Activated CD8-positive, alpha-beta memory T cell treated with anti-CD3 and anti-CD28 coated beads for 24 hours (primary cell): ENCODE data around the gene CAPN3.

Source experiments
- DNase-seq: peaks from one replicate; pipeline ENCODE4 v3.0.0-alpha.2; 2020

The CAPN3 gene

DNA sequence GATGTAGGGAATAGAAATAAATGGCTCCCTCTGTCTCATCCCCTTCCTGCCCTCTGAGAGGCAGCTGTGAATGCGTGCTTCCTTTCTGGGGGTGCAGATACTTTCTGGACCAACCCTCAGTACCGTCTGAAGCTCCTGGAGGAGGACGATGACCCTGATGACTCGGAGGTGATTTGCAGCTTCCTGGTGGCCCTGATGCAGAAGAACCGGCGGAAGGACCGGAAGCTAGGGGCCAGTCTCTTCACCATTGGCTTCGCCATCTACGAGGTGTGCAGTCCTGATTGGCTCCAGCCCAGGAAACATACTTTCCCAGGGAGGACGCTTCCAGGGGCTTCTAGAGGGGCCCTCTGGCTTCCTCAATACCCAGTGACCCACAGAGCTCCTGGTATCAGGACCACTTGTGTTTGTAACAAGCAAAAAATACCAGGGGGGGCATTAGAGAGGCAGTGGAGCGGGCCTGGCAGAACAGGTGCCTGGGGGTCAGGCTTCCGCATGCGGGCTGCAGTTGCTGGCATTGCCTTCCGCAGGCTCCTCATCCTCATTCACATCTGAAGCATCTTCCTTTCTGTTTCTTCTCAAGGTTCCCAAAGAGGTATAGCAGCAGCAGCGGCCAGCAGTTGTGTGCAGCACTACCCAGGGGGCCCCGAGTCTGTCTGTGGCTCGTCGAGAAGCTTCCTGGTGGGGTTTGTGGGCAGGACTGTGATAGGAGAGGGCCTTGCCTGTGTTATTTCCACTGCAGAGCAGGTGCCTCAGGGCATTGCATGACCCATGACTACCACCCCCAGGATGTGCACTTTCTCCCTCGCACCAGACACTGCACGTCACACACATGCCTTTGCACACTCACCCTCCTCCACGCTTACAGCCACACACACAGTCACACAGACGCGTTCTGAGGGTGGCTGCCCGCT lies 42.5 kb downstream of the CAPN3 start:
- peak; percentile 62 for DNase-seq

DNA sequence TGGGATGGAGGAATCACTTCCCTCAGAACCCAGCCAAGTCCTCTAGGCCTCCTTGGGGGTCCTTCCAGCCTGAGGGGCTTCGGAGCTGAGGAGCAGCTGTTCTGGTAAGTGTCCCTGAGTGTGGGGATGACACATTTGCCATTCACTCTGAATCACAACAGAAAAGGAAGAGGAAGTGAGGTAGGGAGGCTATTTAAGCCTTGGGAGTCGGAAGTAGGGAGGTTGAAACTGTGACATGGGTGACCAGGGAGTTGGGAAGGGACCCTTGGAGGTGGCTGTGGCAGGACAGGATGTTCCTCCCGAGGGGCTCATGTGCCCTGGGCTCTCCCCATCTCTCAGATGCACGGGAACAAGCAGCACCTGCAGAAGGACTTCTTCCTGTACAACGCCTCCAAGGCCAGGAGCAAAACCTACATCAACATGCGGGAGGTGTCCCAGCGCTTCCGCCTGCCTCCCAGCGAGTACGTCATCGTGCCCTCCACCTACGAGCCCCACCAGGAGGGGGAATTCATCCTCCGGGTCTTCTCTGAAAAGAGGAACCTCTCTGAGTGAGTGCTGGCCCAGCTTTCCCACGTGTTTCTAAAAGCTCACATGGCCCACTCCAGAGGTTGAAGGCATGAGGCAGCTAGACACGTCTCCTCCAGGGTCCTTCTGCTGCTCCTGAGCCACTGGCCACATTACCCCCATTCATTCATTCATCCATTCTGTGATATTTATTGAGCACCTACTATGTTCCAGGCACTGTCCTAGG lies 43.3 kb downstream of the CAPN3 start:
- DNase-seq = peak; percentile 54

DNA sequence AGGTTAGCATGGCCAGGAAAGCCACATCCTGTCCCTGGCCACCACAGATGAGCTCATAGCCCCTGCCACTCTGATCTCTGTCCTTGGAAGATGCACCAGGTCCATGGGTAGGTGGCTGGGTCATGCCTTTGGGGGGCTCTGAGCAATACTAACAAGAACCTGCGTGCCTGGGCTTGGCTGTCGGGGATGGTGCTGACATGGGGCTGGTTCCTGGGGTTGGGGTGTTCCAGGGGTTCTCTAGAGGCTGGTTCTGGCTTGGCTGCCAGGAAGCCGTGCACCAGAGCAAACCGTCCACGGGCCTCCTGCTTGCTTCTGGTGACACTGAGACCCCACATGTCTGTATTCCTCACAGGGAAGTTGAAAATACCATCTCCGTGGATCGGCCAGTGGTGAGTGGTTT lies 44.1 kb downstream of the CAPN3 start:
- peak; percentile 43 for DNase-seq

DNA sequence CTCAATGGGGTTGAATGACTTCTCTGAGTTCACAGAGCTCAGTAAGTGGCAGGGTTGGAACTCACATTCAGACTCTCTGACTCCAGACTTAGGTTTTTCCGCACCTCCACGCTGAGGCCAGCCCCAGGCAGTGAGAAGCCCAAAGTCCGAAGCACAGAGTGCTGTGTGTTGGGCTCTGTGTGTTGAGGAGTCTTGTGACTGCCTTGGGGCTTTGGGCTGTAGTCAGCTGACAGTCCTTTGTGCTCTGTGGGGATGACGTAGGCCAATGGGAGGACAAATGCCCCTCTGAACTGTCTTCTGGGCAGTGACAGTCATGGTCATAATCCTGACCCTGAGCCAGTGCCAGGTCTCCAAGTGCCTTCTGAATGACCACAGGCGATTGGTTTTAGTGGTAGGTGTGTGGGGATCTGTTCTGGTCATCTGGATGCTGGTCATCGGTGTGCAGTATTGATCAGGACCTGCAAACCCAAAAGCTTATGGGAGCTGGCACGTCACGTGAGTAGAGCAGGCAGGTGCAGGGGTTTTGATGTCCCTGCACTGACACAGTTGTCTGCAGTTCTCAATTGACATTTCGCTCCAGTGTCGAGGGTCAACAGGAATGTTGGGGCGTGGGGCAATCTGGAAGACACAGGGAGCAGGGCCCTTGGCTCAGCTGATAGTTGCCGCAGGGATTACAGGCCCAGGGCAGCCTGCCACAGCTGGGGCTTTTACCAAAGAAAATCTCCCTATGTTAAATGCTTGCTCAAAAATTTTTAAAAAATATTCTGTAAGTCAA lies 45.3 kb downstream of the CAPN3 start:
- DNase-seq = peak; percentile 48

DNA sequence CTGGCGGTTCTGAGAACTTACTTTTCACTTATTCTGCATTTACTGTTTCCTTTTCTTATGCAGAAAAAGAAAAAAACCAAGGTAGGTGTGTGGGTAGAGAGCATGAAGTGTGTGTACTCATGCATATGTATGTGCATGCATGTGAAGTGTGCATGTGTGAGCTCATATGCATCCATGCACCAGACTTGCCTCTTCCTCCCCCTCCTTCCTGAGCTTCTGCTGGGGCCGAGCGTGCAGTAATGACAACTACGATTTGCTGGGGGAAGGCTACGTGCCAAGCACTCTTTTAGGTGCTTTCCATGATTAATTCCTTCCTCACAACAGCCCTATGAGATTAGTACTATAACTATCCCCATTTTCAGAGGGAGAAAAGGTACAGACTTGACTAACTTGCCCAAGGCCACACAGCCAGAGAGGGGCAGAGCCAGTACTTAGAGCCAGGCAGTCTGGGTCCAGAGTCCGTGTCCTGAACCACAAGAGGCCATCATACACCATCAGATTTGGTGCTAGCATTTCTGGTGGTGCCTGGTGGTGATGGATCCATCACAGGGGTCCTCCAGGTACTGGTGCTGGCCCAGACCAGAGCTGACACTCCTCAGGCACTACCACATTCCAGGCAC lies 46.7 kb downstream of the CAPN3 start:
- DNase-seq = peak; percentile 32

DNA sequence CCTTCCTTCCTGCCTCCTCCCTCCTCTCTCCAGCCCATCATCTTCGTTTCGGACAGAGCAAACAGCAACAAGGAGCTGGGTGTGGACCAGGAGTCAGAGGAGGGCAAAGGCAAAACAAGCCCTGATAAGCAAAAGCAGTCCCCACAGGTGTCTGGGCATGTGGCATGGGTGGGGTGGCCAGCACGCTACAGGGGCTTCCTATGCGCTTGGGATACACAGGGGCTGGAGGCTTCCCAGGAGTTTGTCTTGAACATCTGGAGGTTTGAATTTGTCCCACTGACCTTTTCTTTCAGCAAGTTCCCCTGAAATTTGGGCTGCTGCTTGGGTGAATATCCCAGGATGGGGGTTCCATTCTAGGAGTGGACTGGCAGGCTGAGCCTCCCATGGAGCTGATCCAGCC lies 48.9 kb downstream of the CAPN3 start:
- peak; percentile 47 for DNase-seq

DNA sequence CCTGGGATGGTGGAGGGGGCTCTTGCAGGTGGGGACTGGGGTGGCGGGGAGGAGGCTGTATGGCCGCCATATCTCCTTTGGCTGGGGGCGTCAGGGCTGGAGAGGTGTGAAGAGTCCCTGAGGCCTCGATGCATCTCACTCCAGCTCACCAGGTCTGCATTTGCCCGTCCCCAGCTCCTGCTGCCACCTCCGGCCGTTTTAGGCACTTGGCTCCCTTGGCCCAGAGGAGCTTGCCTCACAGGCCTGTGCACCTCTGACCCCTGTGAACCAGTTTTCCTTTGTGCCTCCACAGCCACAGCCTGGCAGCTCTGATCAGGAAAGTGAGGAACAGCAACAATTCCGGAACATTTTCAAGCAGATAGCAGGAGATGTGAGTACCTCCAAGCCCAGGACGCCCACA lies 49.7 kb downstream of the CAPN3 start:
- DNase-seq = peak; percentile 49

DNA sequence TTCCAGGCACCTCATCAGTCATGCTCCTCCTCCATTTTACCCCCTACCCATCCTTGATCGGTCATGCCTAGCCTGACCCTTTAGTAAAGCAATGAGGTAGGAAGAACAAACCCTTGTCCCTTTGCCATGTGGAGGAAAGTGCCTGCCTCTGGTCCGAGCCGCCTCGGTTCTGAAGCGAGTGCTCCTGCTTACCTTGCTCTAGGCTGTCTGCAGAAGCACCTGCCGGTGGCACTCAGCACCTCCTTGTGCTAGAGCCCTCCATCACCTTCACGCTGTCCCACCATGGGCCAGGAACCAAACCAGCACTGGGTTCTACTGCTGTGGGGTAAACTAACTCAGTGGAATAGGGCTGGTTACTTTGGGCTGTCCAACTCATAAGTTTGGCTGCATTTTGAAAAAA lies 52.6 kb downstream of the CAPN3 start:
- DNase-seq = no peak

DNA sequence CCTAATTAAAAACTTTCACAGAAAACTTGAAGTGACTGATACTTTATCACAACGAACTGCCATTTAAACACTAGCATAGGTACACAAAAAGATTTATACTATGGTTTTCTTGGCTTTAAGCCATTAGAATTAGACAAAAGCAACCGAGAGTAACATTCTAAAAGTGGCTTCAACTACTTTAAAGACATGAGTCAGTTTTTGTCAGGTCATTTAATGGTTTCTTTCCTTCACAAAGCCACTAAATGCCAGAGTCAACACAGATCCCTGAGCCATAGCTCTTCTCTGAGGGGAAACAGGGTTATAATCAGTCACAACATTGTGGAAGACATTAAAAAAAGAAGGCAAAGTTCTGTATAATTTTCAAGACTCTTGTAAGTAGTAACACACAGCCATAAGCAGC lies 54.6 kb downstream of the CAPN3 start:
- no peak for DNase-seq

DNA sequence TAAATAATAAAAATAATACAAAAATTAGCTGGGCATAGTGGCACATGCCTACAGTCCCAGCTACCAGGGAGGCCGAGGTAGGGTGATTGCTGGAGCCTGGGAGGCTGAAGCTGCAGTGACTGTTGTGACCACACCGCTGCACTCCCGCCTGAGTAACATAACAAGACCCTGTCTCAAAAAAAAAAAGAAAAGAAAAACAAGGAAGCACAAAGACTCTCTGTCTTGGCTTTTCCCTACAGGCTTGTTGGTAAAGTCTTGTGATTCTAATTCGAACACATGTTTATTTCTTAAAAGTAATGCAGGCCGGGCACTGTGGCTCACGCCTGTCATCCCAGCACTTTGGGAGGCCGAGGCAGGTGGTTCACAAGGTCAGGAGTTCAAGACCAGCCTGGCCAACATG lies 60.1 kb downstream of the CAPN3 start:
- no peak for DNase-seq

DNA sequence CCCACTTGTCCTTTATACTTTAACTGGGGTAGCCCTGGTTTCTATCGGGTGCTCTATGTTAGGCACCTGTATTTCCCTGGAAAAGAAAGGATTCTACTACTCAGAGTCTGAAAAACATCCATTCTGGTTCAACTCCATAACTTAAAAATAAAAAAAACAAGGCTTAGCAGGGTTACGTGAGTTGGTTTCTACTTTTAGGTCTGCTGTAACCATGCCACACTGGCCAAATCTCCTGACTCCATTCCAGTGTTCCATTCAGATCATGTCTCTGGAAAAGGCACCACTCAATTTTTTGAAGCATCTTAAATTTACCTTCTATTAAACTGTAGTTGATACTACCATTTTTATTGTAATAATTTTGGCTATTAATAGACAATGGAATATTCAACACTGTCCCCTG lies 62.1 kb downstream of the CAPN3 start:
- DNase-seq = no peak

DNA sequence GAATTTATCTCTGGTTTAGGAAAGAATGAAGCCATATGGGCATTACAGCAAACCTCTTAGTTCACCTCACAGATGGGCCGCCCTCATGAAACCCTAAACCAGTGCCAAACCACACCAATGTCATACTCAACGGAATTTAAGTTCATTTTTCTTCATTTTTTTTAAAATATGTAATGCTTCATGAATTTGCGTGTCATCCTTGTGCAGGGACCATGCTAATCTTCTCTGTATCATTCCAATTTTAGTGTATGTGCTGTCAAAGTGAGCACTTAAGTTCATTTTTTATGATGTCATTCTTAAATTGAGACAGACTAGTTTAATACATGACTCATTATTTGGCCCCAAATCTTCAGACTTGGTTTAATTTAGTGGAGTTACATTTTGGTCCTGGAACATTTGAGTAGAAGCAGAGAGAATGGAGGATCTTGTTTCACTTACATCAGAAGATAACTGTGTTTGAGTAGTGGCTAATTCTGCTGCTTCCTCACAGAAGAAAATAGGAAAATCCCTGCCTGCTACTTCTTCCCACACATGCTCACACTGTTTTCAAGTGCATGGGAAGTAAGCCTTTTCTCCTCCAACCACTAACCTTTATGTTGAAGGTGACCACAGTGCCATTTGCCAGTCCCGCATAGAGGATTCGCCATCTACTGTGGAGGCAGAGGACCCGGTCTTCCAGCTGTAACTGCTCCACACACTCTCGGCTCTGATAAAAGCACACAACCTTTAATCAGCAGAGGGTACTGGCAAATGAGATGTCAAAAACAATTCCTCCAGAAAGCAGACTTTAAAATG lies 68.3 kb downstream of the CAPN3 start:
- no peak for DNase-seq

DNA sequence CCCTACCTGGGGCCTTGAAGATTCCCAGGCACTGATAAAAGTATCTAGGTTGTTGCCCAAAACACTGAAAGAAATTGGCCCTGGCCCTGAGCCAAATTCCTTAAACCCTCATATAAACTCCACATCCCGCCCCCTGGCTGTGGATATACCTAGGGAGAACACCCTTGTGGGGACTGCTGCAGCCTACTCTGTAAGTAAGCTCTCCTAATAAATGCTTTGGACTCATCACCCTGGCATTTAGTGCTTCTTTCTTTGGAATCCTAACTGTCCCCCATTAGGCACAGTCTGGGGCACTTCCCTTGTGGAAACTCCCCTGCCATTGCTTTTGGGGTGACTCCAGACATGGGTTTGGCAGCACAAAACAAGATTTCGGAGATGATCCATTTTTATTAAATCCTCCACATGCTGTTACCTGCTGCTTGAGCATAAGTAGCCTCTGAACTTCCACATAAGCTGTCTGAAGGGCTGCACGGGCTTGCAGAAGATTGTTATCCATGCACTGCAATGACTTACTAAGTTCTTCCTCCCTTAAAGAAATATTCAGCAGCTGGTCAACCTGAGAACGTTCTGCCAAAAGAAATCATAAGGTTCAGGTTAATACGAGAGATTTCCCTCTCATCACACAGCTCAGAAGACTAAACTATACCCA lies 85.2 kb downstream of the CAPN3 start:
- DNase-seq = no peak

DNA sequence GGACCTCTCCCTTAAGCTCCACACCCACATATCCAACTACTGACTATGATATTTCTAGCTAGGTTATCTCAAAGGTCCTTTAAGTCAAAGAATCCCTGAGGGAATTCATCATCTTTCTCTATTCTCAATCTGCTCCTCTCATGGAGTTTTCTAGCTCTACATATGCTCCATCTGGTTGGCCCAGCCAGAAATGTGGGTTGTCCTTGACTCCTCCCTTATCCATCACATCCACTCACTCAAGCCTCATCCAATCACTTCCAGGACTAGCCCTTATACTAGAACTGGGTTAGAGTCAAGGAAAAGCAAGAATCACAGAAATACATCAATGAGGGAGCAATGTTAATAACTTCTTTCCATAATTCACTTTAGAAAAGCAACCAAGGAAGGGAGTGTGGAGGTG lies 86.2 kb downstream of the CAPN3 start:
- DNase-seq = no peak

DNA sequence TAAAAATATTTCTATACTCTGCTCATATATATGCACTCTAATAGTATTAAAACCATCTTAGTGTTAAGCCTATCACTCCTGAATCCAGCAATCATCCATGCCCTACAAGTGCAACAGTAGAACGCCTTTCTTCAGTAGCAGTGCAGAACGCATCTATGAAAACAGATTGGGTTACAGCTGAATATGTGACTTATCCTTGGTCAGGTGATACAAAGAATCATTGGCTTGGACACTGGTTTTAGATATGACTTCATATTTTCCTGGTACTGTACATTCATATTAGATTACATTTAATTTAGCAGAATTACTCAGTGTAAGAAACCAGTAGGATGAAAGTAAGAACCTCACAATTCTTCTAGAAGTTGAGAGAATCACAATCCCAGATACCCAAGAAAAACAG lies 88.3 kb downstream of the CAPN3 start:
- DNase-seq = no peak

DNA sequence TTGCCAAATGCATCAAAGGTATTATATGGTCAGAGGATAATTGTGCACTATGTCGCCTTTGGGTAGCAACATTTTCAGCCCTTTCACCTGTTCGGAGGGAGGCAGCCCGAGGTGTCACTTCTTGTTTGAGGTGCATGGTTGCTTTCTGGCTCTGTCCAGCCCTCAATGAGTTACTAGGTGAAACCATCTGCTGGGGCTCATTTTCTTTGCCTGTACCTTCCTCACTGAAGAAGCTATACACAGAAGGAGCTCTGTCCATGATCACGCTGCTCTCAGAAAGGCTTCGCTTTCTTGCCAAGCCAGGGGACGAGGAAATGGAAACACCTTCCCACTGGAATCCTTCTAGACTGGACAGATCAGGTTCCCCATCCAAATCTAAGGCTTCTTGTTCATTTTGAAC lies 89.0 kb downstream of the CAPN3 start:
- no peak for DNase-seq

DNA sequence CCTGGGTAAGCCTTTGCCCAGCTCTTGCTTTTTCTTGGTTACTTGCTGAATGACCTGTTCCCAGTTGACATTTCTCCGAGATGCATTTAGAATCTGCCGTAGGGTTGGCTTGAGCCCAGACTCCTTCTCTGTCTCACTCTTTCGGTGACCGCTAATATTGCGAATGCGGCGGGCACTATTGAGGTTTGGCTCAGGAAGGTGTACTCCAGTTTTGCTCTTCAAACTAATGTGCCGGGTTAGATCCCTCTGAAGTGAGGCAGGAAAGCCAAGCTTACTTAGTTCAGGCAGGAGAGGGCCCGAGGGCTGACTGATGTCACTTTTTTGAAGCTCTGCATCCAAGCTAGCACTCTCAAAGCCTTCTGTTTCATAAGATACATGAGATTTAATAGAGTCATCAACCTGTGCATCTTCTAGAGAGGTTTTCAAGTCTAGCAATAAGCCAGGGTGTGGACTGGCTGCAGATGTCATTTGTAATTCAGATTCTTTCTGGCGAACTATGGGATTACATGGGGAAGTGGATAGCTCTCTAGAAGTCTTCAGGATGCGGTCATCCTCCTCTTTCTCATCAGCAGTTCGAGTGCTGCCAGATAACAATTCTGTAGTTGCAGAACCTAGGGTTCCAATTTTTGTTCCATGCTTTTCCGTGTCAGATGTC lies 90.6 kb downstream of the CAPN3 start:
- no peak for DNase-seq

DNA sequence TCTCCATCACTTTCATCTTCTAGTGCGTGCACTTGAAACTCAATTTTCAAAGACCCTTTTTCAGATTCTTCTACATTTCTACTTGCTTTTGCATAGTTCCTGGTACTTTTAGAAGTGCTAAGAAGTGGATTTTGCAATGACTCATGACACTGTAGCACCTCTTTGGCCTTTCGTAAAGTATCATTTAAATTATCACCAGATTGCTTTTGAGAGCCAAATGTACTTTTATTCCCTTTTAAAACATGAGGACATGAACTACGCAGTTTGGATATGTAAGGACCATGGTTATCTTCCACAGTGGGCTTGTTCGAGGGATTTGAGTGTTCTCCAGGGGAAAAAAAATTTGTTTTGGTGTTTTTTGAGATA lies 91.1 kb downstream of the CAPN3 start:
- DNase-seq = no peak

DNA sequence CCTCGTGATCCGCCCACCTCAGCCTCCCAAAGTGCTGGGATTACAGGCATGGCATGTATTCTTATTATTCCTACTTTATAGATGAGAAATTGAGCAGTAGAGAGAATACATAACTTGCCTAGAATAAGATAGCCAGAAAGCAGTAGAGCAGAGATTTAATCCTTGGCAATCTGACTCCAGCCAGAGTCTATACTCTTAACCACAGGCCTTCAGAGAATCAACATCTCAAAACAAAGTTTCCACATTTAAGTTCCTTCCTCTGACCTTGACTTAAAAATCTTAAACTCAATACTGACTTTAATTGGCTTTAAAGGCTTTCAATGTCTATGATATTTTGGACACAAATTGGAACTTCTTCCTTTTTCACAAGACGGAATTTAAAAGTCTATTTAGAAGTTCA lies 94.5 kb downstream of the CAPN3 start:
- no peak for DNase-seq

DNA sequence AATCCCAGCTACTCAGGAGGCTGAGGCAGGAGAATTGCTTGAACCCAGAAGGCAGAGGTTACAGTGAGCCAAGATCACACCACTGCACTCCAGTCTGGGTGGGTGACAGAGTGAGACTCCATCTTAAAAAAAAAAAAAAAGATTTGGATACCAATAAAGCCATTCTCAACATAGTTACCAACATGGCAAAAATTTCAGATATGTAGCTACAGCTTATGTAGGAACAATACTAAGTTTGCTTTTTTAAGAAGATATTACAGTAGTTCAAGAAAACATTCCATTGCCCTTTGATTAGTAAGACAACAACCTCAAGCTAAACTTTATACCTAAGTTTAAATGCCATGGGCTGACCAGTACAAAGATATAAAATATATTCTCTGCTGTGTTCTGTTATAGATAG lies 97.2 kb downstream of the CAPN3 start:
- no peak for DNase-seq

DNA sequence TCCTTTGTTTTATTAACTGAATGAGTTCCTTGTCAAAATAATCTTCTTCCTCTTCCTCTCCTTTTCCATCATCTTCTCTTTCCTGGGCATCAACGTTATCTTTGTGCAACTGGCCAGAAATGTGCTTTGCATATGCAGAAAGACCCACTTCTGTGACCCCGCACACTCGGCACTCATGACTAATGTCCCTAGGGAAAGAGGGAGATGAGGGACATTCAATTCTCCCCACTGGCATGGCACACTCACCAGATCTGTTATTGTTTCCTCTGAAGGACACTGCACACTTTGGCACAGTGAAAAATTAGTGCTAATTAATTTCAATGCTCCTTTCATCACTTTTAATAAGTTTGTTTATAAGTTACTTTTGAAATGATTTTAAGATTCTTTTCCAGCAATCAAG lies 97.7 kb downstream of the CAPN3 start:
- DNase-seq = no peak
